ENCODE results near the gene CAMK2A.
"Not testable (repeated sequence)": the region's sequence is repeated elsewhere in the genome, so short reads cannot be mapped to it uniquely, and the experiment has no call there.

Gene CAMK2A

GRCh38 chr5:150254774-150255173 is 34.8 kb downstream of the CAMK2A start:
- DNase-seq (ENCODE audit: insufficient read length, low spot score) (no peak), FAIRE-seq (no peak)
- no peak for TF ChIP-seq POLR2A (IDR thresholded peaks at IDR 0.05; ENCODE audit: low read depth, low read length)

- no peak for TF ChIP-seq POLR2A (IDR thresholded peaks at IDR 0.05; ENCODE audit: low read depth, low read length)
- no peak for FAIRE-seq
Measured at GRCh38 chr5:150254363-150254762, 35.2 kb downstream of the CAMK2A start.

DNA sequence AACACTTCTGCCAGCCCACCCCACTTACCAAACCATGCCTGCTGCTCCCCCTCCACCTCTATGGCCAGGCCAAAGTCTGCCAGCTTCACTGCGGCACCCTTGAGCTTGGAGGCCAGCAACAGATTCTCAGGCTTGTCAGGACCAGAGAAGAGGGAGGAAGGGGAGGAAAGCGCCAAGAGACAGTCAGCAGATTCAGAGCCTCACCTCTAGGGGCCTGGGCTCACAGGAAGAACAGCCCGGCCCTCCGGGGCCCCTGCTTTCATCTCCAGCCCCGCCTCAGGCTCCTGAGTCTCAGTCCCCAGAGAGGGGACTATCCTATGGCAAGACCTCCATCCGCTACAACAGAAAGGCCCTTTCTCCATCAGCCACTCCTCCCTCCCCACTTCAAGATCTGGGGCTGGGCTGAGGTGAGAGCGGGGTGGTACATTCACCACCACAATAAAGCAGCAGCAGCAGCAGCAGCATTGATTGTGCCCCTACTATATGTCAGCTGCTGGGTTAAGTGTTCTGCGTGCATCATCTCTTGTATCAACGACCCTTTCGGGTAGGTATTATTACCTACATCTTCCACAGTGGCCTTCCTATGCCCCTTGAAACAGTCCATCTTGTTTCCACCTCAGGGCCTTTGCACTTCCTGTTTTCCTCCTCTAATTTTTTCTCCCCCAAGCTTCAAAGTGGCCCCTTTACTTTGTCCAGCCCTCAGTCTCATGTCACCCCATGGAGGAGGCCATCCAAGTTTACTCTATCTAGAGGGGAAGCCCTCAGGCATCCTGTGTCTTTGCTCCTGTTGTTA is 36.0 kb downstream of the CAMK2A start:
- no peak for DNase-seq (ENCODE audit: insufficient read length, low spot score)
- FAIRE-seq, result no peak
- TF ChIP-seq POLR2A (IDR thresholded peaks at IDR 0.05; ENCODE audit: low read depth, low read length), result no peak

More at GRCh38 chr5:150254363-150254762, 35.2 kb downstream of the CAMK2A start:
- no peak for DNase-seq (ENCODE audit: insufficient read length, low spot score)

DNA sequence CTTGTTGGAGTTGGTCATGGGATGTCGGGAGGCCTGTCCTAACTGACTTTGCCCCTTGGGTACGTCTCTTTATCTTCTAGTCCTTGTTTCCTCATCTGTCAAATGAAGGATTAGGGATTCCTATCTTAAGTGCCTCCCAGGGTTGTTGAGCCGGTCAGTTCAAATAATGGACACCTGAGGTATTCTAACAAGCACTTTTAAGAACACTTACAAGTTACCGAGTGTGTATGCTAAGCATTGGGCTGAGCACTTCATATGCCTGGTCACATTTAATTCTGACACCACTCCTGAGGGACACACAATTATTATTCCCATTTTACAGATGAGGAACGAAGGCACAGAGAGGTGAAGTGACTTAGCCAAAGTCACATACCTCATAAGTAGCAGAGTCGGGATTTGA is 37.1 kb downstream of the CAMK2A start:
- DNase-seq (ENCODE audit: insufficient read length, low spot score) (no peak), FAIRE-seq (no peak)
- TF ChIP-seq POLR2A (IDR thresholded peaks at IDR 0.05; ENCODE audit: low read depth, low read length), result no peak

DNA sequence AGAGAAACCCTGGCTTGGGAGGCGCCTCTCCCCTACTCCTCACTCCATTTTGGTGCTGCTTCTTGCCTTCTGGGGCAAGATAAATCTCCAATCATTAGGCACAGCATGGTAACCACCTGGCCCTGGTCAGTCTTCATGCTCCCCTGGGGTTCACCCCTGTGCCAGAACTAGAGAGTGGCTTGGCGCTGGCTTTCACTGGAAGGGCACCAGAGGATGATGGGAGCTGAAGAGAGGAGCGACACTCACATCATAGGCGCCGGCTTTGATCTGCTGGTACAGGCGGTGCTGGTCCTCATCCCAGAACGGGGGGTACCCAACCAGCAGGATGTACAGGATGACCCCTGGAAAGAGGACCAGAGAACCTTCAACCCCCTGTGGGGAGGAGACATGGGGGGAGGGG is 38.1 kb downstream of the CAMK2A start:
- DNase-seq (ENCODE audit: insufficient read length, low spot score), result no peak
- no peak for FAIRE-seq
- no peak for TF ChIP-seq POLR2A (IDR thresholded peaks at IDR 0.05; ENCODE audit: low read depth, low read length)

DNA sequence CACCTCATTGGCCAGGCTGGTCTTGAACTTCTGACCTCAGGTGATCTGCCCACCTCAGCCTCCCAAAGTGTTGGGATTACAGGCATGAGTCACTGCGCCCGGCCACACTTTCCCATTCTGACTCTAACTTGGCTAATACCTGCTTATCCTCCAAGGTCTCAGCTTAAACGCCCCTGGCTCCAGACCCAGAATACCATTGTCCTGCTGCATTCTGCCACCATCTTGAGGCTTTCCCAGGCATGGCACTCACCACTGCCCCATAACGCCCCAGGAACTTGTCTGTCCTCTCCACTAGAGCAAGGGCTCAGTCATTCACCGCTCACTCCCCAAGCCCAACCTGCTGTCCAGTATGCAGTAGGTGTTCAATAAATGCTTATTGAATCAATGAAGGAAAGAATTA is 39.8 kb downstream of the CAMK2A start:
- FAIRE-seq (no peak), DNase-seq (ENCODE audit: insufficient read length, low spot score) (no peak)
- TF ChIP-seq POLR2A (IDR thresholded peaks at IDR 0.05; ENCODE audit: low read depth, low read length), result no peak

- TF ChIP-seq POLR2A (IDR thresholded peaks at IDR 0.05; ENCODE audit: low read depth, low read length), result no peak
- FAIRE-seq, result no peak
- no peak for DNase-seq (ENCODE audit: insufficient read length, low spot score)
Measured at GRCh38 chr5:150248946-150249345, 40.6 kb downstream of the CAMK2A start.

GRCh38 chr5:150248493-150248892 is 41.1 kb downstream of the CAMK2A start:
- not testable (repeated sequence) for FAIRE-seq; DNase-seq (ENCODE audit: insufficient read length, low spot score)

DNA sequence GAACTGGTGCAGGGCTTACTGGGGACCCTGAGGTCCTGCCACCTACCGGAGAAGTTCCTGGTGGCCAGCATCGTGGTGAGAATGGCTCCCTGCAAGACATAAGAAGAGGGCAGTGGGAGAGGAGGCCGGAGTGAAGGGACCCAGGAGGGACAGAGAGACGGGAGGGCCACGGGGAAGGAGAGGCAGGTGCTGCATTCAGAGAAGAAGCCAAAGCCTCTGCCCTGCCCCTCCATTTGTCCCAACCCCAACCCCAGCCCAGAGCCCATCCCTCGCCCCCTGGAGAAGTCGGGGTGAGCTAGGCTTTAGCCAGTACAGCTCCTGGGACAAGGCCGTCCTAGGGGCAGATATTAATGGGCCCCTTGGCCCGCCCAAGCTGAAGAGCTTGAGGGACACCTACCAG is 41.8 kb downstream of the CAMK2A start:
- no peak for DNase-seq (ENCODE audit: insufficient read length, low spot score)
- FAIRE-seq, result no peak
- TF ChIP-seq POLR2A (IDR thresholded peaks at IDR 0.05; ENCODE audit: low read depth, low read length), result no peak

DNA sequence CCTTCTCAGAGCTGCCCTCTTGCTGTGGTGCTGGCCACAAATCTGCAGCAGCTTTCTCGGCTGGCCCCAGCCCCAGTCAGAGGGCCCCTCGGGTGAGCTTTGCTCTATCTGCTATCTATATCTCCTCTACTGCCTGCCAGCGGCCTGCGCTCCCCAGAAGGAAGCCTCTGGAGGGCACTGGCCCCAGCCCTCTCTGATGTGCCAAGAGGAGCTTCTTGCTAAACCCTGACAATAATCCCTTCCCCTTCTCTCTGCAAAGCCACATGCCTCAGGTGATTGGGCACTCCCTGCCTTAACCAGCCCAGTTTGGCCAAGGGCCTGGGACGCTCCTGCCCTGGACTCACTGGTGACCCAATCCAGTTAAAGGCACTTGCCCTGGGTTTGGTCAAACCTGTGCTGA is 42.7 kb downstream of the CAMK2A start:
- TF ChIP-seq POLR2A (IDR thresholded peaks at IDR 0.05; ENCODE audit: low read depth, low read length), result no peak
- no peak for FAIRE-seq
- DNase-seq (ENCODE audit: insufficient read length, low spot score), result no peak

GRCh38 chr5:150246429-150246828 is 43.1 kb downstream of the CAMK2A start:
- no peak for DNase-seq (ENCODE audit: insufficient read length, low spot score)
- TF ChIP-seq POLR2A (IDR thresholded peaks at IDR 0.05; ENCODE audit: low read depth, low read length), result no peak
- FAIRE-seq, result no peak

- DNase-seq (ENCODE audit: insufficient read length, low spot score), result no peak
- no peak for TF ChIP-seq POLR2A (IDR thresholded peaks at IDR 0.05; ENCODE audit: low read depth, low read length)
- no peak for FAIRE-seq
Measured at GRCh38 chr5:150245808-150246207, 43.8 kb downstream of the CAMK2A start.

GRCh38 chr5:150245111-150245789 is 44.3 kb downstream of the CAMK2A start:
- no peak for FAIRE-seq
- TF ChIP-seq POLR2A (IDR thresholded peaks at IDR 0.05; ENCODE audit: low read depth, low read length), result no peak
- DNase-seq (ENCODE audit: insufficient read length, low spot score), result no peak

DNA sequence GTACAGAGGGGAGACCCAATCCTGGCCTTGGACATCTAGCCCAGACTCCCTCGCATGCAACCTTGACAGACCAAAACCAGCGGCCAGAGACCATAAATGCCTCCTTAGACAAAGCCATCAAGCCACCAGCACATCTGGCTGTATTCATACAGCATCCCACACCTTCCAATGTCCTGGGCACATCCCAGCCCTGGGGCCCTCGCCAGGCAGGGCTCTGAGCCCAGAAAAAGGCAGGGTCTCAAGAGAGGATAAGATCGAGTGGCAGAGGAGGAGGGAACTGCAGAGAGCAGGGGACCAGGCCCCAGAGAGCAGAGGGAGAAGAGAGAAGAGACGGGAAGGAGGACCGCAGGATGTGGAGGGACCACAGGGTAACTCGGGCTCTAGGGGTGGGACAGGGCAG is 45.4 kb downstream of the CAMK2A start:
- no peak for FAIRE-seq
- no peak for TF ChIP-seq POLR2A (IDR thresholded peaks at IDR 0.05; ENCODE audit: low read depth, low read length)
- no peak for DNase-seq (ENCODE audit: insufficient read length, low spot score)

DNA sequence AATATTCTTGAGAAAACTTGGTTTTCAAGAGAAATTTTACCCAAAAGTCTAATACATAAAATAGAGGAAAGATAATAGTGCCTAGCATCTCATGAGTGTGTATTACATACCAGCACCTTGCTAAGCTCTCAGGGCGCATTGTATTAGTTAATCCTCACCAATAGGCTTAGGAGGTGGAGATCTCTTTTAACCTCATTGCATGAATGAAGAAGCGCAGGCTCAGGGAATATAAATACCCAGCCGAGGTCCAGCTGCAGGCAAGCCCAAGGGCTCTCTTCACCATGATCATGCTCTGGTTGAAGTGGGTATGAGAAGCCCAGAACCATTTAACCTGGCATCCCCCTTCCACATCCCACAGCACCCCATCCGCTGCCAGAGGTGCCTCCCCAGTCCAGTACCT is 46.0 kb downstream of the CAMK2A start:
- FAIRE-seq (no peak), DNase-seq (ENCODE audit: insufficient read length, low spot score) (no peak)
- no peak for TF ChIP-seq POLR2A (IDR thresholded peaks at IDR 0.05; ENCODE audit: low read depth, low read length)
